ENCODE results near the gene AQP2. TPM values are rescaled to one million over a fixed set of nuclear protein-coding genes. Genes with fewer than 3 reads are reported as not detected.
A peak's percentile ranks its signal among the peaks of the same experiment; 100 is the strongest.

The AQP2 gene
- total RNA-seq, 2 experiments from 2014 or later: not detected

- no peaks in the 10 kb centered on the region for H3K9me3 Mint-ChIP-seq
- no peak overlapping the region for H3K27ac Mint-ChIP-seq
- peaks cover 7% of the 10 kb centered on the region for H3K4me1 Mint-ChIP-seq (ENCODE audit: low read depth)
- H3K27me3 Mint-ChIP-seq (ENCODE audit: low read depth): peaks cover 47% of the 10 kb centered on the region
- no peak for DNase-seq
- intact Hi-C loops (cut with micrococcal nuclease): no loop called here
- CTCF ChIA-PET: interaction anchor here (1.0 to 6.2 kb wide), 7 partner anchors 16 to 106 kb away, joined by 3 to 76 read pairs (median 44); partner anchors contain the start of gene AQP2
- no peaks in the 10 kb centered on the region for H3K36me3 Mint-ChIP-seq (ENCODE audit: low read depth)
- no peak overlapping the region for H3K4me3 Mint-ChIP-seq
These were observed 13.7 kb downstream of the AQP2 start for GRCh38 chr12:49963976-49964815.

- intact Hi-C loops (cut with micrococcal nuclease): no loop called here
- H3K4me3 Mint-ChIP-seq: no peak overlapping the region
- no peak for DNase-seq
- CTCF ChIA-PET: interaction anchor here (1.0 to 6.2 kb wide), 10 partner anchors 16 to 110 kb away, joined by 3 to 76 read pairs (median 32); partner anchors contain the start of gene AQP2
- no peaks in the 10 kb centered on the region for H3K36me3 Mint-ChIP-seq (ENCODE audit: low read depth)
- H3K9me3 Mint-ChIP-seq: no peaks in the 10 kb centered on the region
- peaks cover 7% of the 10 kb centered on the region for H3K4me1 Mint-ChIP-seq (ENCODE audit: low read depth)
- H3K27me3 Mint-ChIP-seq (ENCODE audit: low read depth): peaks cover 38% of the 10 kb centered on the region
- no peak overlapping the region for H3K27ac Mint-ChIP-seq
These were observed 14.5 kb downstream of the AQP2 start for GRCh38 chr12:49964849-49965624.

GRCh38 chr12:49965836-49966235, 15.3 kb downstream of the AQP2 start:
- H3K27ac Mint-ChIP-seq: no peak overlapping the region
- CTCF ChIA-PET: interaction anchor here (0.6 to 6.2 kb wide), 20 partner anchors 11 to 145 kb away, joined by 3 to 76 read pairs (median 12); partner anchors contain the start of genes AQP2, COX14 and RACGAP1
- no peak overlapping the region for H3K4me3 Mint-ChIP-seq
- H3K9me3 Mint-ChIP-seq: no peaks in the 10 kb centered on the region
- peaks cover under 1% of the 10 kb centered on the region for H3K4me1 Mint-ChIP-seq (ENCODE audit: low read depth)
- no peak for DNase-seq
- intact Hi-C loops (cut with micrococcal nuclease): loop anchor here (2.0 kb wide), 3 partner anchors 21 to 201 kb away; partner anchors contain the start of gene CERS5
- H3K36me3 Mint-ChIP-seq (ENCODE audit: low read depth): no peaks in the 10 kb centered on the region
- peaks cover 30% of the 10 kb centered on the region for H3K27me3 Mint-ChIP-seq (ENCODE audit: low read depth)

- Mint-ChIP-seq H3K36me3 (ENCODE audit: low read depth) (no peaks in the 10 kb centered on the region), H3K27me3 (ENCODE audit: low read depth) (peaks cover 30% of the 10 kb centered on the region), H3K4me1 (ENCODE audit: low read depth) (no peaks in the 10 kb centered on the region), H3K27ac (no peak overlapping the region), H3K9me3 (no peaks in the 10 kb centered on the region), H3K4me3 (no peak overlapping the region)
- no peak for DNase-seq
- CTCF ChIA-PET: interaction anchor here (0.6 to 6.2 kb wide), 46 partner anchors 8 to 642 kb away, joined by 3 to 76 read pairs (median 6); partner anchors contain the start of genes AQP2, COX14, GPD1 and RACGAP1
- intact Hi-C loops (cut with micrococcal nuclease): loop anchor here (1.0 to 2.0 kb wide), 6 partner anchors 22 to 200 kb away; partner anchors contain the start of gene CERS5
These were observed 16.0 kb downstream of the AQP2 start for GRCh38 chr12:49966511-49967041.

- H3K4me3 Mint-ChIP-seq: peak overlapping the region; percentile 54
- peak; percentile 96 for DNase-seq
- peaks cover 33% of the 10 kb centered on the region for H3K27me3 Mint-ChIP-seq (ENCODE audit: low read depth)
- H3K9me3 Mint-ChIP-seq: no peaks in the 10 kb centered on the region
- no peaks in the 10 kb centered on the region for H3K36me3 Mint-ChIP-seq (ENCODE audit: low read depth)
- CTCF ChIA-PET: interaction anchor here (0.5 to 6.2 kb wide), 58 partner anchors 9 to 641 kb away, joined by 3 to 76 read pairs (median 4); partner anchors contain the start of genes AQP2, CERS5, COX14 and GPD1
- no peaks in the 10 kb centered on the region for H3K4me1 Mint-ChIP-seq (ENCODE audit: low read depth)
- intact Hi-C loops (cut with micrococcal nuclease): loop anchor here (1.0 to 2.0 kb wide), 6 partner anchors 22 to 200 kb away; partner anchors contain the start of gene CERS5
- H3K27ac Mint-ChIP-seq: no peak overlapping the region
These were observed 16.7 kb downstream of the AQP2 start for GRCh38 chr12:49967042-49967776.

GRCh38 chr12:49967777-49968250, 17.3 kb downstream of the AQP2 start:
- Mint-ChIP-seq H3K27me3 (ENCODE audit: low read depth) (peaks cover 28% of the 10 kb centered on the region), H3K4me1 (ENCODE audit: low read depth) (no peaks in the 10 kb centered on the region), H3K4me3 (no peak overlapping the region), H3K27ac (no peak overlapping the region), H3K9me3 (no peaks in the 10 kb centered on the region), H3K36me3 (ENCODE audit: low read depth) (no peaks in the 10 kb centered on the region)
- DNase-seq: no peak
- CTCF ChIA-PET: interaction anchor here (0.7 to 6.2 kb wide), 48 partner anchors 9 to 641 kb away, joined by 3 to 76 read pairs (median 4); partner anchors contain the start of genes AQP2, CERS5, COX14 and GPD1
- intact Hi-C loops (cut with micrococcal nuclease): loop anchor here (1.0 to 2.0 kb wide), 6 partner anchors 23 to 199 kb away; partner anchors contain the start of gene CERS5

GRCh38 chr12:49968471-49968870, 17.9 kb downstream of the AQP2 start:
- no peaks in the 10 kb centered on the region for H3K36me3 Mint-ChIP-seq (ENCODE audit: low read depth)
- H3K4me3 Mint-ChIP-seq: no peak overlapping the region
- H3K4me1 Mint-ChIP-seq (ENCODE audit: low read depth): no peaks in the 10 kb centered on the region
- intact Hi-C loops (cut with micrococcal nuclease): no loop called here
- no peak overlapping the region for H3K27ac Mint-ChIP-seq
- no peaks in the 10 kb centered on the region for H3K9me3 Mint-ChIP-seq
- no peak for DNase-seq
- H3K27me3 Mint-ChIP-seq (ENCODE audit: low read depth): peaks cover 26% of the 10 kb centered on the region
- CTCF ChIA-PET: interaction anchor here (0.7 to 6.2 kb wide), 16 partner anchors 10 to 121 kb away, joined by 3 to 76 read pairs (median 12); partner anchors contain the start of genes AQP2, RACGAP1 and SMARCD1

GRCh38 chr12:49969027-49969426, 18.5 kb downstream of the AQP2 start:
- H3K27me3 Mint-ChIP-seq (ENCODE audit: low read depth): peaks cover 26% of the 10 kb centered on the region
- no peaks in the 10 kb centered on the region for H3K9me3 Mint-ChIP-seq
- no peak for DNase-seq
- CTCF ChIA-PET: interaction anchor here (0.6 to 6.2 kb wide), 8 partner anchors 12 to 174 kb away, joined by 3 to 76 read pairs (median 9); partner anchors contain the start of gene RACGAP1
- no peak overlapping the region for H3K27ac Mint-ChIP-seq
- no peaks in the 10 kb centered on the region for H3K4me1 Mint-ChIP-seq (ENCODE audit: low read depth)
- H3K4me3 Mint-ChIP-seq: no peak overlapping the region
- H3K36me3 Mint-ChIP-seq (ENCODE audit: low read depth): no peaks in the 10 kb centered on the region
- intact Hi-C loops (cut with micrococcal nuclease): no loop called here

GRCh38 chr12:49969651-49970429, 19.3 kb downstream of the AQP2 start:
- no peak overlapping the region for H3K27ac Mint-ChIP-seq
- intact Hi-C loops (cut with micrococcal nuclease): no loop called here
- H3K27me3 Mint-ChIP-seq (ENCODE audit: low read depth): peaks cover 20% of the 10 kb centered on the region
- CTCF ChIA-PET: interaction anchor here (0.6 to 6.2 kb wide), 8 partner anchors 11 to 173 kb away, joined by 3 to 76 read pairs (median 4); no protein-coding TSS in a partner anchor
- H3K9me3 Mint-ChIP-seq: no peaks in the 10 kb centered on the region
- no peak overlapping the region for H3K4me3 Mint-ChIP-seq
- no peaks in the 10 kb centered on the region for H3K36me3 Mint-ChIP-seq (ENCODE audit: low read depth)
- no peaks in the 10 kb centered on the region for H3K4me1 Mint-ChIP-seq (ENCODE audit: low read depth)
- DNase-seq: no peak

GRCh38 chr12:49970658-49971057, 20.1 kb downstream of the AQP2 start:
- CTCF ChIA-PET: interaction anchor here (0.7 to 1.0 kb wide), 2 partner anchors 22 to 25 kb away, joined by 3 to 4 read pairs; no protein-coding TSS in a partner anchor
- Mint-ChIP-seq H3K27me3 (ENCODE audit: low read depth) (peaks cover 16% of the 10 kb centered on the region), H3K36me3 (ENCODE audit: low read depth) (no peaks in the 10 kb centered on the region), H3K4me1 (ENCODE audit: low read depth) (no peaks in the 10 kb centered on the region), H3K9me3 (no peaks in the 10 kb centered on the region), H3K4me3 (no peak overlapping the region), H3K27ac (no peak overlapping the region)
- DNase-seq: no peak
- intact Hi-C loops (cut with micrococcal nuclease): no loop called here
